GM12873 (cell line): ENCODE results near the gene CENPA.

Experiments
- CTCF ChIP-seq: IDR thresholded peaks from 2 replicates; pipeline ENCODE4 v1.5.1; 2012; ENCODE audit warnings: low read depth, mild to moderate bottlenecking, moderate library complexity, low read length, control low read depth; ENCODE audit not compliant: insufficient read depth; ENCODE audit errors: missing control alignments

The CENPA gene

GRCh38 chr2:26743852-26744251, 42.0 kb upstream of the CENPA start:
- TF ChIP-seq CTCF, result no peak

GRCh38 chr2:26744953-26745352, 40.9 kb upstream of the CENPA start:
- no peak for TF ChIP-seq CTCF

DNA sequence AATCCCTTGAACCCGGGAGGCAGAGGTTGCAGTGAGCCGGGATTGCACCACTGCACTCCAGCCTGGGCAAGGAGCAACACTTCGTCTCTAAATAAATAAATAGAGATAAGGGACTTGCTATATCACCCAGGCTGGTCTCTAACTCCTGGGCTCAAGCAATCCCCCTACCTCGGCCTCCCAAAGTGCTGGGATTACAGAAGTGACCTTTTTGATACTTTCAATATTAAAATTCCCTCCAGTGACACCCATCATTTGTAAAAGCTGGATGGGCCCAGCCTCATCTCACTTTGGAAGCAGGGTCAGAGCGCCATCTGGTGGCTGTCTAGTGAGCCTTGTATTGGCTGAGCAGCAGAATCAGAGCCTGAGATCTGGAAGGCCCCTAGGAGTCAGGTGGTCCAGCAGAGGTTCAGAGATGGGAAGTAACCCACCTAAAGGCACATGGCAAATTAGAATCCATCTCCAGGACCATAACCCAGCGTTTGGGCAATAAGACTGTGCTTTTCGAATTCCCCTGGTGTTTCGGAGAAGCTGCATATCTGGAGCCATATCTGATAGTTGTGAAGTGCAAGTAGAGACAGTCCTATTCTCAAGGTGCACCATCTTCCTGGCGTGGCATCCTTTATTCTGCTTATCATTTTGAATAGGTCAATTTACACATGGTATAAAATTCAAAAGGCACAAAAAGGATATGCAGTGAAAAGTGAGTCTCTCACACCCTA, 40.1 kb upstream of the CENPA start:
- peak; percentile 90 for TF ChIP-seq CTCF

GRCh38 chr2:26746934-26747333, 38.9 kb upstream of the CENPA start:
- TF ChIP-seq CTCF, result no peak

DNA sequence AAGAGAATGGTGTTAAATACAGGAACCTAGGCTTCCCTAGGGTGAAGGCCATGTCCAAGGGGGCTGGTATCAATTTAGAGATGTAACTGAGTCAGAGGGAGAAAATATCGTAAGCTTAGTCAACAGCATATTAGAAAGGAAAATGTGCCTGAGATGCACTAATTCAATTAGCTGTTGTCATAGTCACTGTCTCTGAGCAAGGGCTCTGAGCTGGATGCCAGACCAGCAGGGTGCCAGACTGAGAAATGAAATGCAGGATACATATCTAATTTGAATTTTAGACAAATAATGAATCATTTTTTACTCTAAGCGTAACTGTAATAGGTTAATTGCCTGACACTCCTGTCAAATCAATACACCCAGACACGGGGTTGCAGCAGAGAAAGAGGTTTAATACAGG, 33.2 kb upstream of the CENPA start:
- TF ChIP-seq CTCF, result no peak

DNA sequence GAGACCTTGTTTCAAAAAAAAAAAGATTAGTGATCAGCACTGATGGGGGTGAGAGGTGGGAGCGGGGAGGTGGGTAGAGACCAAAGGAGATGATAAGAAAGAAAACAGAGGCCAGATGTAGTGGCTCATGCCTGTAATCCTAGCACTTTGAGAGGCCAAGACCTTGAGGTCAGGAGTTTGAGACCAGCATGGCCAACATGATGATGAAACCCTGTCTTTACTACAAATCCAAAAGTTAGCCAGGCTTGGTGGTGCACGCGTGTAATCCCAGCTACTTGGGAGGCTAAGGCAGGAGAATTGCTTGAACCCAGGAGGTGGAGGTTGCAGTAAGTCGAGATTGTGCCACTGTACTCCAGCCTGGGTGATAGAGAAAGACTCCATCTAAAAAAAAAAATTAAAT, 31.3 kb upstream of the CENPA start:
- TF ChIP-seq CTCF, result no peak

- TF ChIP-seq CTCF, result no peak
Measured at GRCh38 chr2:26754972-26755670, 30.7 kb upstream of the CENPA start.
